Measurements from ENCODE around the gene SOCS7. TPM values are rescaled to one million over a fixed set of nuclear protein-coding genes. Genes with fewer than 3 reads are reported as not detected.

Gene SOCS7
- total RNA-seq, 4 donors from 2014 or later, result 13.2 to 19.1 (median 15.7) TPM

DNA sequence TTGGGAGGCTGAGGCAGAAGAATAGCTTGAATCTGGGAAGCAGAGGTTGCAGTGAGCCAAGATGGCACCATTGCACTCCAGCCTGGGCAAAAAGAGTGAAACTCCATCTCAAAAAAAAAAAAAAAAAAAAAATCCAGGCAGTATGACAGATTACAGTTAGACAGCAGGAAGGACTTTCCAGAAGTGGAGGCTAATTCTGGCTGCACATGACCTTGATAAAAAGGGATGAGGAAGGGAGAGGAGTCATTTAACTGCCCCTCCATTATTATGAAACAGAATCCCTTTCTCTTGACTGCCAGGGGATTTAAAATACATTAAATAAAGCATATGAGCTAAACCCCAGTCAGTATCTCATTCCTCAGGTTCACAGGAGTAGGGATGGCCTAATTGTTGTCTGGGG is 74.8 kb downstream of the SOCS7 start:
- no peak for ATAC-seq
- peaks cover 4 to 94% (median 27%) of the 10 kb centered on the region in 3 donors for H3K4me1 ChIP-seq
- H3K9me3 ChIP-seq, result no peaks in the 10 kb centered on the region
- TF ChIP-seq POLR2A (IDR thresholded peaks at IDR 0.05), result no peak
- no peak for TF ChIP-seq EP300 (IDR thresholded peaks at IDR 0.05)
- TF ChIP-seq, protein P1, sequence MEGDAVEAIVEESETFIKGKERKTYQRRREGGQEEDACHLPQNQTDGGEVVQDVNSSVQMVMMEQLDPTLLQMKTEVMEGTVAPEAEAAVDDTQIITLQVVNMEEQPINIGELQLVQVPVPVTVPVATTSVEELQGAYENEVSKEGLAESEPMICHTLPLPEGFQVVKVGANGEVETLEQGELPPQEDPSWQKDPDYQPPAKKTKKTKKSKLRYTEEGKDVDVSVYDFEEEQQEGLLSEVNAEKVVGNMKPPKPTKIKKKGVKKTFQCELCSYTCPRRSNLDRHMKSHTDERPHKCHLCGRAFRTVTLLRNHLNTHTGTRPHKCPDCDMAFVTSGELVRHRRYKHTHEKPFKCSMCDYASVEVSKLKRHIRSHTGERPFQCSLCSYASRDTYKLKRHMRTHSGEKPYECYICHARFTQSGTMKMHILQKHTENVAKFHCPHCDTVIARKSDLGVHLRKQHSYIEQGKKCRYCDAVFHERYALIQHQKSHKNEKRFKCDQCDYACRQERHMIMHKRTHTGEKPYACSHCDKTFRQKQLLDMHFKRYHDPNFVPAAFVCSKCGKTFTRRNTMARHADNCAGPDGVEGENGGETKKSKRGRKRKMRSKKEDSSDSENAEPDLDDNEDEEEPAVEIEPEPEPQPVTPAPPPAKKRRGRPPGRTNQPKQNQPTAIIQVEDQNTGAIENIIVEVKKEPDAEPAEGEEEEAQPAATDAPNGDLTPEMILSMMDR (IDR thresholded peaks at IDR 0.05), result no peak
- no peak for TF ChIP-seq POLR2AphosphoS5 (IDR thresholded peaks at IDR 0.05)
- no peak overlapping the region for H3K4me3 ChIP-seq
- H3K36me3 ChIP-seq, result no peaks in the 10 kb centered on the region
- H3K27me3 ChIP-seq, result no peaks in the 10 kb centered on the region
- H3K27ac ChIP-seq, result peak overlapping the region; percentile 88 to 96 (median 95)

DNA sequence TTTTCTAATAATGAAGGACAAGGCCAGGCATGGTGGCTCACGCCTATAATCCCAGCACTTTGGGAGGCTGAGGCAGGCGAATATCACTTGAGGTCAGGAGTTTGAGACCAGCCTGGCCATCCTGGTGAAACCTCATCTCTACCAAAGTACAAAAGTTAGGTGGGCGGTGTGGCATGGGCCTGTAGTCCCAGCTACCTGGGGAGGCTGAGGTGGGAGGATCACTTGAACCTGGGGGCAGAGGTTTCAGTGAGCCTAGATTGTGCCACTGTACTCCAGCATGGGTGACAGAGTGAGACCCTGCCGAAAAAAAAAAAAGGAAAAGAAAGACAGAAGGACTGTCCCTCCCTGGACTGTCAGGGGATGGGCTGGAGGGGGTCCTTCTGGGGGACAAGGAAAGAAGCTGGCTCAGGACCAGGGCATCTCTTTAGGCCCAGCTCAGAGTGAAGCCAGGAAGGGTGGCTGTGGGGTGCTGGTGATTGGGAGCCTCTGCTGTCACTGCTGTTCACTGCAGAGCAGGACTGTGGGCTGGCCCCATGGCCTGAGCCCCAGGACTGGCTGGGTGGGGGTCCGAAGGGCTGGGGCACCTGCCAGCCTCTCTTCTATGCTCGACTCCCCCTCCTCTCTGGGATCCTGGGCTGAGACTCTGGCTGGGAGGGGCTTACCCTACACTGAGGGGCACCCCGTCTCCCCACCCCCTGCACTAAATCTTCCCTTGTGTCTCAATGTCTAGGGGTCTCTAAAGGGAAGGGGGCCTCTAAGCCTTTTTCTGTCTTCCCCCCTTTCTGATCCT is 75.7 kb downstream of the SOCS7 start:
- peaks cover 0 to 92% (median 18%) of the 10 kb centered on the region in 3 donors for H3K4me1 ChIP-seq

DNA sequence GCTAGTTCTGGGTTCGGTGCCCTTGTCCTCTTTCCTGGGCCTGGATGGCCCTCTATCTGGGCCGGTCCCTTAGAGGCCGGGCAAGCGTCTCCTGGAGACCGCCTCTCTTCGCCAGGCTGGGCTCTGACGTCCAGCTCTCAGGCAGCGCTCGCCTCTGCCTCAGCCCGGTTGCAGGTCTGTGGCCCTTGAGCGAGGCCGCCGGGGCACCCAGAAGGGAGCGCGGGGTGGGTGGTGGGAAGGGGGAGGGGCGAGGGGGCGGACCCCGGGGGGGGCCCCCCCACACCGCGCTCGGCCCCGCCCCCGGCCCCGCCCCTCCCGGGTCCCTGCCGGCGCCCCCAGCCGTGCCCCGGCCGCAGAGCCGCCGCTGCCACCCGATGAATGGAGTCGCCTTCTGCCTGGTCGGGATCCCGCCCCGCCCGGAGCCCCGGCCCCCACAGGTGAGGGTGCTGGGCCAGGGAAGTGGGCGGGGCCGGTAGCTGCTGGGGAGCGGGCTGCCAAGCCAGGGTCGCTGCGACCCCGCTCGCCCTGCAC is 76.5 kb downstream of the SOCS7 start, which contains the start of gene ARHGAP23:
Gene ARHGAP23 (plus strand): TSS at position 353 of the 531 bp plus-strand sequence. CDS start 22 bp downstream, at position 375.
- no peaks in the 10 kb centered on the region for H3K36me3 ChIP-seq
- TF ChIP-seq POLR2A (IDR thresholded peaks at IDR 0.05) (no peak), POLR2AphosphoS5 (IDR thresholded peaks at IDR 0.05) (peak; percentile 44)
- ATAC-seq, result peak; percentile 70
- no peaks in the 10 kb centered on the region for H3K9me3 ChIP-seq
- peaks cover 0 to 87% (median 16%) of the 10 kb centered on the region in 3 donors for H3K4me1 ChIP-seq
- peak within 1 kb of the TSS; percentile 88 to 96 (median 95) for H3K27ac ChIP-seq
- H3K4me3 ChIP-seq, result peak within 1 kb of the TSS; percentile 97 to 99
- WGBS, 2 donors (ENCODE audit: low coverage in 1 of 2), result 0 to 6% methylated on average over 1 to 6 of the region's 46 CpGs
- no peaks in the 10 kb centered on the region for H3K27me3 ChIP-seq

More for the DNA sequence above, 75.7 kb downstream of the SOCS7 start:
- ATAC-seq, result no peak
- Histone ChIP-seq H3K4me3 (peak overlapping the region; percentile 97 to 99), H3K27me3 (no peaks in the 10 kb centered on the region), H3K27ac (peak overlapping the region; percentile 88 to 96 (median 95)), H3K9me3 (no peaks in the 10 kb centered on the region), H3K36me3 (no peaks in the 10 kb centered on the region)
- no peak for TF ChIP-seq POLR2AphosphoS5 (IDR thresholded peaks at IDR 0.05)
- WGBS, 2 donors (ENCODE audit: low coverage in 1 of 2), result 31 to 81% methylated on average over 4 of the region's 7 CpGs

DNA sequence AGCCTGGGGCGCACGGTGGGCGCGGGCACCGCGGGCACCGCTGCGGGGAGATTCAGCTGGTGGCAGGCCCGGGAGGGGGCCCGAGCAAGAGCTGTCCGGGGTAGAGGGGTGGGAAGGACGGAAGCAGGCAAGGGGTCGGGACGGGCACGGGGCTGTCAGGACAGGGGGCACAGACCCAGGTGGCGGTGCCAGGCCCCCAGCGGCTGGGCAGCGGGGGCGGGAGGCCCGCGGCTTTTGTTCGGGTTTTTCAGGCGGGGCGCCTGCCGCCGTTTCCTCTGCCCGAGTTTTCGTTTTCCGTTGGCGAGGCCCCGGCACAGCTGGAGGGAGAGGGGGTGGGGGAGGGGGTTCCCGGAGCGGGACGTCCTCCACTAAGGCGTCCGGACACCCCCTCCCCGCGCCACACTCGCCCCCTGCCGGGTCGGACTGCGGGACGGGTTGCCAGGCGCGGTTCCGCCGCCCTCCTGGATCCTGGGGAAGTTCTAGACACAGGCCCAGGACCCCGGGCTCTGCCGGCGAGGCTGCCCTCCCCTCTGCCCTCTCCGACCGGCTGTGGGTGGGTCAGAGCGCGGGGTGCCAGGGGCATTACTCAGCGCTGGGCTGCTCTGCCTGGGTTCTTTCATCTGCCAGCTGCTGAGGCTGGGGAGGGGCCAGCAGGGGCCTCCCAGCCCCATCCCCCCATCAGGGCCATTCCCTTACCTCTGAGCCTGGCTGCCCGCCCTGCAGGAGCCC is 77.2 kb downstream of the SOCS7 start:
- no peaks in the 10 kb centered on the region for H3K27me3 ChIP-seq
- H3K36me3 ChIP-seq, result peaks cover 0 to under 1% of the 10 kb centered on the region in 2 donors
- peak; percentile 79 for TF ChIP-seq POLR2AphosphoS5 (IDR thresholded peaks at IDR 0.05)
- peak; percentile 7 to 32 for TF ChIP-seq POLR2A (IDR thresholded peaks at IDR 0.05)
- TF ChIP-seq, protein P1 (IDR thresholded peaks at IDR 0.05), result peak in 2 of 4 experiments; percentile 12 to 21
- TF ChIP-seq EP300 (IDR thresholded peaks at IDR 0.05), result no peak
- peak overlapping the region; percentile 88 to 96 (median 95) for H3K27ac ChIP-seq
- H3K4me1 ChIP-seq, result peaks cover 0 to 90% (median 16%) of the 10 kb centered on the region in 3 donors
- 0% methylated on average over 8 of the region's 56 CpGs; no CpG with 5 or more reads in 1 of the 2 donors for WGBS, 2 donors (ENCODE audit: low coverage in 1 of 2)
- peak overlapping the region; percentile 97 to 99 for H3K4me3 ChIP-seq
- no peaks in the 10 kb centered on the region for H3K9me3 ChIP-seq
- ATAC-seq, result peak; percentile 68

DNA sequence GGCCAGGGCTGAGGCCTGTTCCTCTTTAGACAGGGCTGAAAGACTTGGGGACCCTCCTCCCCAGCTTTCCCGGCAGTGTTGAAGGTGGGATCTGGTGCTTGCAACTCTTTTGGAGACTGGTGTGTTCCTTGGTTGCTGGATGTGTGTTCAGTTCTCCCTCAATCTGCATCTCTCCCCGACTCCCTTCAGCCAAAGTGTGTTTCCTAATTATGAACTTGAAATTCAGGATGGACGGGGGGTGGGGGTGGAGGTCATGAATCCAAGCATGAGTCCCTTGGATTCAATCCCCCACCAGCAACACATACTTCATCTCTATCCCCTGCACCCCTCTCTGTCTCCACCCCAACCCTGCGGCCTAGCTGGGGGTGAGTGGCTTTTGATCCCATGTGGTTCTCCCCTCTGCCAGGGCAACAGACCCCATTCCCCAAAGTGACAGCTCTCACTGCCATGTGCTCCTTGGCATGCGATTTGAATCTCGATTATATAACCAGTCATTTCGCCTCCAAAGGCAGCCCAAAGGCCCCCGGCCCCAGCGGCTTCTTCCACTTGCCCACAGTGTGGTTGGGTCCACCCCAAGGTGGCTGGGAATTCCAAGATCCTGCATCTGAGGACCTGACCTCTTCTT is 77.9 kb downstream of the SOCS7 start:
- Histone ChIP-seq H3K36me3 (peaks cover 0 to 8% of the 10 kb centered on the region in 2 donors), H3K27me3 (no peaks in the 10 kb centered on the region), H3K4me1 (peaks cover 0 to 90% (median 16%) of the 10 kb centered on the region in 3 donors), H3K27ac (peak overlapping the region; percentile 88 to 96 (median 95)), H3K9me3 (no peaks in the 10 kb centered on the region), H3K4me3 (peak overlapping the region; percentile 97 to 99)
- TF ChIP-seq POLR2AphosphoS5 (IDR thresholded peaks at IDR 0.05), result no peak
- TF ChIP-seq POLR2A (IDR thresholded peaks at IDR 0.05), result no peak
- TF ChIP-seq, protein P1 (IDR thresholded peaks at IDR 0.05), result no peak
- no peak for TF ChIP-seq EP300 (IDR thresholded peaks at IDR 0.05)
- 36 to 39% methylated on average over 3 to 5 of the region's 9 CpGs for WGBS, 2 donors (ENCODE audit: low coverage in 1 of 2)
- ATAC-seq, result no peak
